Measurements from ENCODE around the gene PLEKHM3.
A peak's percentile ranks its signal among the peaks of the same experiment; 100 is the strongest.

PLEKHM3 gene

DNA sequence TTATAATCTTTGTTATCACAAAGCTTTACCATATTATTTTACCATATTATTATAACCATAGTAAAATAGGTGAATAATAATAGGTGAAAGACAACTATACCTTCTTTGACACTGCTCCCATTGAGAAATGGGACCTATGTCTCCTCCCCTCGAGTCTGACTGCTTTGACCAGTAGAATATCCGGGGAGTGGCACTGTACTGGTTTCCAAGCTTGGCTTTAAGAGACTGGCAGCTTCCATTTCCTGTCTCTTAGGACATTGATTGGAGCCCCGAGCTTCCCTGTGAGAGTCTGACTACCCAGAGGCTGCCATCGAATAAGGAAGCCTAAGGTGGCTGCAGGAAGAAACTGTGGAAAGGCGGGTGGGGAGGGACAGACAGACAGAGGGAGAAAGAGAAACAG, 40.1 kb upstream of the PLEKHM3 start:
- H3K27me3 ChIP-seq (replicated peaks; ENCODE audit: control insufficient read depth, insufficient read depth, low read length) = no peaks in the 10 kb centered on the region
- TF ChIP-seq, protein P1, sequence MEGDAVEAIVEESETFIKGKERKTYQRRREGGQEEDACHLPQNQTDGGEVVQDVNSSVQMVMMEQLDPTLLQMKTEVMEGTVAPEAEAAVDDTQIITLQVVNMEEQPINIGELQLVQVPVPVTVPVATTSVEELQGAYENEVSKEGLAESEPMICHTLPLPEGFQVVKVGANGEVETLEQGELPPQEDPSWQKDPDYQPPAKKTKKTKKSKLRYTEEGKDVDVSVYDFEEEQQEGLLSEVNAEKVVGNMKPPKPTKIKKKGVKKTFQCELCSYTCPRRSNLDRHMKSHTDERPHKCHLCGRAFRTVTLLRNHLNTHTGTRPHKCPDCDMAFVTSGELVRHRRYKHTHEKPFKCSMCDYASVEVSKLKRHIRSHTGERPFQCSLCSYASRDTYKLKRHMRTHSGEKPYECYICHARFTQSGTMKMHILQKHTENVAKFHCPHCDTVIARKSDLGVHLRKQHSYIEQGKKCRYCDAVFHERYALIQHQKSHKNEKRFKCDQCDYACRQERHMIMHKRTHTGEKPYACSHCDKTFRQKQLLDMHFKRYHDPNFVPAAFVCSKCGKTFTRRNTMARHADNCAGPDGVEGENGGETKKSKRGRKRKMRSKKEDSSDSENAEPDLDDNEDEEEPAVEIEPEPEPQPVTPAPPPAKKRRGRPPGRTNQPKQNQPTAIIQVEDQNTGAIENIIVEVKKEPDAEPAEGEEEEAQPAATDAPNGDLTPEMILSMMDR (IDR thresholded peaks at IDR 0.05; ENCODE audit: insufficient read depth, low read length, poor library complexity, severe bottlenecking) = no peak
- no peak for DNase-seq (ENCODE audit: extremely low read depth, insufficient read length)
- no peaks in the 10 kb centered on the region for H3K36me3 ChIP-seq (ENCODE audit: control insufficient read depth, insufficient read depth, low read length)
- H3K4me3 ChIP-seq (replicated peaks; ENCODE audit: low read depth, low read length) = no peak overlapping the region

DNA sequence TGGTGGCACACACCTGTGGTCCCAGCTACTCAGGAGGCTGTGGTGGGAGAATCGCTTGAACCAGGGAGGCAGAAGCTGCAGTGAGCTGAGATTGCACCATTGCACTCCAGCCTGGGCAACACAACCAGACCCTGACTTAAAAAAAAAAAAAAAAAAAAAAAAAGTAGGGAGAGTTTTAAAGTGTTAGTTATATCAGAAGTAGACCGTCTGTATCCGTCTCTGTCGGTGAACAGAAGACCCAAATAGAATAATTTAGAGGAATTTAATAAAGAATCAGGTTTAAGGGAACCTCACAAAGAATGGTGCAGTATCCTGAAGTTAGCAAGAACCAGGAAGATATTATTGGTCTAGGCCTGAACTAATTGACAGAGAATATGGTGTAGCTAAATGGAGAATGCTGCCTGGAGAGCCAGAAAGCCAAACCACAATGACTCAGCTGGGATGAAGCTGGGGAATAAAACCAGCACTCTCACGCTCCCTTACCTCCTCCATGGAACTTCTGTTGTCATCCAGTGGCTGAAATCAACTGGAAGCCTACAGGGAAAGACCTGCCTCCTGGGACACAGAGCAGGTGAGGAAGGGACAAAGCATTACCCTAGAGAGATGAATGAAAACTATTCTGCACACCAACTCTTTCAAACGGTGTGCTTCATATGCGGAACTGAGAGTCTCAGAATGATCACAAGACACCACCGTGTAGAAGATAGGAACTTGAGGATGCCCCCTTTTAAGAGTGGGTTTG, 39.1 kb upstream of the PLEKHM3 start:
- TF ChIP-seq, protein P1 (IDR thresholded peaks at IDR 0.05; ENCODE audit: insufficient read depth, low read length, poor library complexity, severe bottlenecking) = no peak
- Histone ChIP-seq H3K4me3 (replicated peaks; ENCODE audit: low read depth, low read length) (no peak overlapping the region), H3K27me3 (replicated peaks; ENCODE audit: control insufficient read depth, insufficient read depth, low read length) (no peaks in the 10 kb centered on the region), H3K36me3 (ENCODE audit: control insufficient read depth, insufficient read depth, low read length) (no peaks in the 10 kb centered on the region)
- peak; percentile 24 for DNase-seq (ENCODE audit: extremely low read depth, insufficient read length)

DNA sequence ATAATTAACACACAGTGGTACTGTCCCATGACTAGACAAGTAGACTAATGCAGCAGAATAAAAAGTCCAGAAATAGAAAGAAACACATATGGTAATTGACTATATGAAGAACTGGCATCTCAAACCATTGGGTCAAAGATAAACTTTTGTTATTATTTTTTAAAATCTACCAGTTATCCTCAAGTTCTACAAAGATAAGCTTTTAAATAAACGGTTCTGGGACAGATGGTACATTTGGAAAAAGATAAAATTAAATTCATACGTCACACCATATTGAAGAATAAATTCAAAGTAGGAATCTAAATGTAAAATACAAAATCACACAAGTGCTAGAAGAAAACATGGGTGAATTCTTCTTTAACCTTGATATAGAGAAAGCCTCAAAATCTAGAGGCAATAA, 37.6 kb upstream of the PLEKHM3 start:
- no peak overlapping the region for H3K4me3 ChIP-seq (replicated peaks; ENCODE audit: low read depth, low read length)
- H3K27me3 ChIP-seq (replicated peaks; ENCODE audit: control insufficient read depth, insufficient read depth, low read length) = no peaks in the 10 kb centered on the region
- TF ChIP-seq, protein P1 (IDR thresholded peaks at IDR 0.05; ENCODE audit: insufficient read depth, low read length, poor library complexity, severe bottlenecking) = no peak
- DNase-seq (ENCODE audit: extremely low read depth, insufficient read length) = no peak
- no peaks in the 10 kb centered on the region for H3K36me3 ChIP-seq (ENCODE audit: control insufficient read depth, insufficient read depth, low read length)

DNA sequence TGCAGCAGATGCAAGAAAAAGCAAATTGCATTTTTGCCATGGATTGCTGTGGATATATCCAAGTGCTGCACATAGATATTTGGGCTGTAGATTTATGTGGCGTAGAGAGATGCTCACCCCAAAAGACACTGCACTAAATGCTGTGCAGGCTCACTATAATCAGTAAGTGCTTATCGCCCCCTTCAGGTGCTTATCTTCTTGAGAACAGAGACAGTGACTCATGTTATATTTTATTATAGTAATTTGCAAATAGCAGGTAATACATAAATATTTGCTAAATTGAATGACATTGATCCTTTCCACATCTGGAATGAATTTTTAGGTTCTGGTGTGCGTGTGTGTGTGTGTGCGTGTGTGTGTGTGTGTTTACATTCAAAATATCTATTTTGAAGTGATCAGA, 36.8 kb upstream of the PLEKHM3 start:
- no peak for DNase-seq (ENCODE audit: extremely low read depth, insufficient read length)
- Histone ChIP-seq H3K4me3 (replicated peaks; ENCODE audit: low read depth, low read length) (no peak overlapping the region), H3K36me3 (ENCODE audit: control insufficient read depth, insufficient read depth, low read length) (no peaks in the 10 kb centered on the region), H3K27me3 (replicated peaks; ENCODE audit: control insufficient read depth, insufficient read depth, low read length) (no peaks in the 10 kb centered on the region)
- TF ChIP-seq, protein P1 (IDR thresholded peaks at IDR 0.05; ENCODE audit: insufficient read depth, low read length, poor library complexity, severe bottlenecking) = peak; percentile 42

DNA sequence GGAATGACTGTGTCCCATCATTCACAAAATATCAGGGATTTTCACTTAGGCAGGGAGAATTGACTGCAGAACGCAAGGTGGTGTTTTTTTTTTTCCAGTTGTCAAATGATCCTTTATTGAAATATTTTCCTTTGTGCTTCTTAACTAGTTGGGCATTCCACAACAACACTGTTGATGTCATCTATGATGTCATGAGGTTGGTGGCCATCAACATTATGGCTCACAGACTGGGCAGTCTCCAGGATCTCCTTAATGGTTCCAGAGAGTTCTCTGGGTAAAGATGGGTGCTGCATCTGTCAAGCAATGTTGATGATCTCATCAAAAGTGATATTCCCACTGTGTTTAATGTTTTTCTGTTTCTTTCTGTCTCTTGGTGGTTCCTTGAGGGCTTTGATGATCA, 31.8 kb upstream of the PLEKHM3 start:
- H3K27me3 ChIP-seq (replicated peaks; ENCODE audit: control insufficient read depth, insufficient read depth, low read length) = no peaks in the 10 kb centered on the region

More for the DNA sequence above, 31.8 kb upstream of the PLEKHM3 start:
- no peaks in the 10 kb centered on the region for H3K36me3 ChIP-seq (ENCODE audit: control insufficient read depth, insufficient read depth, low read length)
- no peak for DNase-seq (ENCODE audit: extremely low read depth, insufficient read length)
- TF ChIP-seq, protein P1 (IDR thresholded peaks at IDR 0.05; ENCODE audit: insufficient read depth, low read length, poor library complexity, severe bottlenecking) = no peak
- no peak overlapping the region for H3K4me3 ChIP-seq (replicated peaks; ENCODE audit: low read depth, low read length)

Measured in GM06990 (cell line).